ENCODE data around the gene C12orf42.

Gene C12orf42

GRCh38 chr12:103317220-103317619 is 178.5 kb downstream of the C12orf42 start:
- Histone ChIP-seq H3K9ac (ENCODE audit: low read depth in 1 of 2, low read length in 2 of 2) (no peak overlapping the region), H3K4me1 (ENCODE audit: control insufficient read depth in 2 of 2, insufficient read depth in 2 of 2, low read length in 2 of 2) (no peaks in the 10 kb centered on the region), H3K9me3 (ENCODE audit: control insufficient read depth in 2 of 2, low read length in 2 of 2) (no peaks in the 10 kb centered on the region), H3K27me3 (ENCODE audit: control insufficient read depth in 2 of 2, insufficient read depth in 2 of 2, low read length in 2 of 2) (no peaks in the 10 kb centered on the region), H3K4me3 (ENCODE audit: low read length in 2 of 2) (no peak overlapping the region), H3K36me3 (ENCODE audit: control insufficient read depth in 2 of 2, insufficient read depth in 2 of 2, low read length in 2 of 2) (no peaks in the 10 kb centered on the region), H3K27ac (ENCODE audit: low read depth in 2 of 2, low read length in 2 of 2) (no peak overlapping the region)

- Histone ChIP-seq H3K9ac (ENCODE audit: low read depth in 1 of 2, low read length in 2 of 2) (no peak overlapping the region), H3K36me3 (ENCODE audit: control insufficient read depth in 2 of 2, insufficient read depth in 2 of 2, low read length in 2 of 2) (no peaks in the 10 kb centered on the region), H3K9me3 (ENCODE audit: control insufficient read depth in 2 of 2, low read length in 2 of 2) (no peaks in the 10 kb centered on the region), H3K4me1 (ENCODE audit: control insufficient read depth in 2 of 2, insufficient read depth in 2 of 2, low read length in 2 of 2) (no peaks in the 10 kb centered on the region), H3K27ac (ENCODE audit: low read depth in 2 of 2, low read length in 2 of 2) (no peak overlapping the region), H3K27me3 (ENCODE audit: control insufficient read depth in 2 of 2, insufficient read depth in 2 of 2, low read length in 2 of 2) (no peaks in the 10 kb centered on the region), H3K4me3 (ENCODE audit: low read length in 2 of 2) (no peak overlapping the region)
Measured at GRCh38 chr12:103314786-103315185, 181.0 kb downstream of the C12orf42 start.

DNA sequence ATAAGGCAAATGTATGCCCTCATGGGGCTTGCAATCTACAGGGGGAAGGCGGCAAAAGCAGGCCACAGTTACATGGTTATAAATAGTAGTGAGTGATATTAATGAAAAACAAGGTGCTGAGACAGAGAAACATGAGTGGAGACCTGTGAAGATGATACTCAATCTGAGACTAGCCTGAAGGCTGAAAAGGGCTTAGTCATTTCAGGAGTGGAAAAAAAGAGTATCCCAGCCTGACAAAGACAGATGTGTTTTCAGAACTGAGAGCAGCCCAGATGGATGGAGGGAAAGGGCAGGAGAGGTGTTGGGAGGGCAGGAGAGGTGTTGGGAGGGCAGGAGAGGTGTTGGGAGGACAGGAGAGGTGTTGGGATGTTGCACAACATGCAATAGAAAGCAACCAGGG is 181.9 kb downstream of the C12orf42 start:
- Histone ChIP-seq H3K9ac (ENCODE audit: low read depth in 1 of 2, low read length in 2 of 2) (no peak overlapping the region), H3K4me1 (ENCODE audit: control insufficient read depth in 2 of 2, insufficient read depth in 2 of 2, low read length in 2 of 2) (no peaks in the 10 kb centered on the region), H3K36me3 (ENCODE audit: control insufficient read depth in 2 of 2, insufficient read depth in 2 of 2, low read length in 2 of 2) (no peaks in the 10 kb centered on the region), H3K27ac (ENCODE audit: low read depth in 2 of 2, low read length in 2 of 2) (no peak overlapping the region), H3K27me3 (ENCODE audit: control insufficient read depth in 2 of 2, insufficient read depth in 2 of 2, low read length in 2 of 2) (no peaks in the 10 kb centered on the region), H3K9me3 (ENCODE audit: control insufficient read depth in 2 of 2, low read length in 2 of 2) (no peaks in the 10 kb centered on the region), H3K4me3 (ENCODE audit: low read length in 2 of 2) (no peak overlapping the region)

- Histone ChIP-seq H3K27me3 (ENCODE audit: control insufficient read depth in 2 of 2, insufficient read depth in 2 of 2, low read length in 2 of 2) (no peaks in the 10 kb centered on the region), H3K36me3 (ENCODE audit: control insufficient read depth in 2 of 2, insufficient read depth in 2 of 2, low read length in 2 of 2) (no peaks in the 10 kb centered on the region), H3K4me3 (ENCODE audit: low read length in 2 of 2) (no peak overlapping the region), H3K9me3 (ENCODE audit: control insufficient read depth in 2 of 2, low read length in 2 of 2) (no peaks in the 10 kb centered on the region), H3K27ac (ENCODE audit: low read depth in 2 of 2, low read length in 2 of 2) (no peak overlapping the region), H3K4me1 (ENCODE audit: control insufficient read depth in 2 of 2, insufficient read depth in 2 of 2, low read length in 2 of 2) (no peaks in the 10 kb centered on the region), H3K9ac (ENCODE audit: low read depth in 1 of 2, low read length in 2 of 2) (no peak overlapping the region)
Measured at GRCh38 chr12:103312742-103313354, 182.9 kb downstream of the C12orf42 start.

GRCh38 chr12:103310546-103311270 is 185.1 kb downstream of the C12orf42 start:
- H3K4me3 ChIP-seq (ENCODE audit: low read length in 2 of 2), result no peak overlapping the region
- no peaks in the 10 kb centered on the region for H3K36me3 ChIP-seq (ENCODE audit: control insufficient read depth in 2 of 2, insufficient read depth in 2 of 2, low read length in 2 of 2)
- no peaks in the 10 kb centered on the region for H3K27me3 ChIP-seq (ENCODE audit: control insufficient read depth in 2 of 2, insufficient read depth in 2 of 2, low read length in 2 of 2)
- no peaks in the 10 kb centered on the region for H3K9me3 ChIP-seq (ENCODE audit: control insufficient read depth in 2 of 2, low read length in 2 of 2)
- H3K4me1 ChIP-seq (ENCODE audit: control insufficient read depth in 2 of 2, insufficient read depth in 2 of 2, low read length in 2 of 2), result no peaks in the 10 kb centered on the region
- H3K9ac ChIP-seq (ENCODE audit: low read depth in 1 of 2, low read length in 2 of 2), result no peak overlapping the region
- H3K27ac ChIP-seq (ENCODE audit: low read depth in 2 of 2, low read length in 2 of 2), result no peak overlapping the region

- no peaks in the 10 kb centered on the region for H3K4me1 ChIP-seq (ENCODE audit: control insufficient read depth in 2 of 2, insufficient read depth in 2 of 2, low read length in 2 of 2)
- no peak overlapping the region for H3K4me3 ChIP-seq (ENCODE audit: low read length in 2 of 2)
- H3K9me3 ChIP-seq (ENCODE audit: control insufficient read depth in 2 of 2, low read length in 2 of 2), result no peaks in the 10 kb centered on the region
- H3K9ac ChIP-seq (ENCODE audit: low read depth in 1 of 2, low read length in 2 of 2), result no peak overlapping the region
- no peaks in the 10 kb centered on the region for H3K36me3 ChIP-seq (ENCODE audit: control insufficient read depth in 2 of 2, insufficient read depth in 2 of 2, low read length in 2 of 2)
- no peak overlapping the region for H3K27ac ChIP-seq (ENCODE audit: low read depth in 2 of 2, low read length in 2 of 2)
- no peaks in the 10 kb centered on the region for H3K27me3 ChIP-seq (ENCODE audit: control insufficient read depth in 2 of 2, insufficient read depth in 2 of 2, low read length in 2 of 2)
Measured at GRCh38 chr12:103308396-103308795, 187.4 kb downstream of the C12orf42 start.

DNA sequence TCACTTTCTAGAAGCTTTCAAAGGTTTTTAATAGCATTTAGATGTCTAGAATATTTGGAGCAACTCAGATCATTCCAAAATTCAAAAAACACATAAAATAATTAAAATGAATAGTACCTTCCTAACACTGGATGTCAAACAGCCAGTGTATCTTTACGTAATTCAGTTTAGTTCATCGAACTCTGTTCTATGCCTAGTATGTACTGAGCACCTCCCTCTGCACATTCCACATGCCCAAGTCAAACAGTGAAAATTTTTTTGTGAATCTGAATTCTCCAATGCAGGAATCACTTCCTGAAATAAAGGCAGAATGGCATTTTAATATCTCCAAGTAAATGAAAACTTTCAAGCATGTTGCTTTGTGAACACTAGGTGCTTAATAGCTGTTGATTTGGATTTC is 192.3 kb downstream of the C12orf42 start:
- H3K9ac ChIP-seq (ENCODE audit: low read depth in 1 of 2, low read length in 2 of 2), result no peak overlapping the region
- H3K4me3 ChIP-seq (ENCODE audit: low read length in 2 of 2), result no peak overlapping the region
- no peaks in the 10 kb centered on the region for H3K4me1 ChIP-seq (ENCODE audit: control insufficient read depth in 2 of 2, insufficient read depth in 2 of 2, low read length in 2 of 2)
- no peaks in the 10 kb centered on the region for H3K27me3 ChIP-seq (ENCODE audit: control insufficient read depth in 2 of 2, insufficient read depth in 2 of 2, low read length in 2 of 2)
- no peaks in the 10 kb centered on the region for H3K9me3 ChIP-seq (ENCODE audit: control insufficient read depth in 2 of 2, low read length in 2 of 2)
- H3K27ac ChIP-seq (ENCODE audit: low read depth in 2 of 2, low read length in 2 of 2), result no peak overlapping the region
- no peaks in the 10 kb centered on the region for H3K36me3 ChIP-seq (ENCODE audit: control insufficient read depth in 2 of 2, insufficient read depth in 2 of 2, low read length in 2 of 2)

DNA sequence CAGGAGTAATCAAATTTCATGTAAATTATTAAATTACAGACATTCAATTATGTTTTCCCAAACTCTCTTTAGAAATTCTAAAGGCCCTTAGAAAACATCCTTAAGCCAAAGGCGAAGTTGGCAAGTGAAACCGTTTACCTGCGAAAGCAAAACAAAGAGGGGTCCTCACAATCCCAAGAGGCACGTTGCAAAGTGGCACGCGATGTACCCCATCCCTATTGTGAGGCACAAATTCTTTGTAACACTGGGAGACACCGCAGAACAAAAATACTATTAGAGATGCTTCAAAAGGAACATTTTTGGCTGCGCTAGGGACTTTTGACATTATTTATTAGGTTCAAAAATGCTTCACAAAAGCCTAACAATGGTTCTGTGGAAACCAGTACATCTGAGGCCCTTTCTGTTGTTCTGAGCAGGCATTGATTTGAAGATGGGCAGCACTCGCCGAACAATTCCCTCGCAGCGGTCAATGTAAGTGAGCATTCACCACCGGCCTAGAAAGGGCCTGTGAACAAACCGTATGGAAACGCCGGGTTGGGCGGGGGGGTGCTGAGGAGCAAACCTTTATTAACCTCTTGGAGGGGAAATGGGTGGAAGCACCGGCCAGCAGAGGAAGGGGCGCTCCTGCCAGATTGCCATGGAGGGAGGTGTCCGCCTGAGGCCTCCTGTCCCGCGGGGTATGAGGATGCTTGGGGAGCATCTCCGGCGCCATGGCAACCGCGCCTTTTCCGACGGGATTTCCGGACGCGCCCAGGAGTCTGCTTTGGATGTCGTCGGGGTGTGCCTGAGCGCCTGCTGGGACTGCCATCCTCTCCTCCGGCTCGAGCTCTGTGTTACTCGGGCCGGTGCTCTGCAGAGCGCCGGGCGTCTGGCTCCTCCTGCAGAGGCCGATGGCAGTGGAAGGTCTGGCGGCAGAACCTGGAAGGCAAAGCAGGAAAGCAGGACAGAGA is 193.9 kb downstream of the C12orf42 start:
- no peaks in the 10 kb centered on the region for H3K4me1 ChIP-seq (ENCODE audit: control insufficient read depth in 2 of 2, insufficient read depth in 2 of 2, low read length in 2 of 2)
- no peaks in the 10 kb centered on the region for H3K9me3 ChIP-seq (ENCODE audit: control insufficient read depth in 2 of 2, low read length in 2 of 2)
- H3K4me3 ChIP-seq (ENCODE audit: low read length in 2 of 2), result no peak overlapping the region
- no peaks in the 10 kb centered on the region for H3K27me3 ChIP-seq (ENCODE audit: control insufficient read depth in 2 of 2, insufficient read depth in 2 of 2, low read length in 2 of 2)
- H3K36me3 ChIP-seq (ENCODE audit: control insufficient read depth in 2 of 2, insufficient read depth in 2 of 2, low read length in 2 of 2), result no peaks in the 10 kb centered on the region
- H3K9ac ChIP-seq (ENCODE audit: low read depth in 1 of 2, low read length in 2 of 2), result no peak overlapping the region
- no peak overlapping the region for H3K27ac ChIP-seq (ENCODE audit: low read depth in 2 of 2, low read length in 2 of 2)

GRCh38 chr12:103288016-103288415 is 207.8 kb downstream of the C12orf42 start:
- H3K36me3 ChIP-seq (ENCODE audit: control insufficient read depth in 2 of 2, insufficient read depth in 2 of 2, low read length in 2 of 2), result no peaks in the 10 kb centered on the region
- no peaks in the 10 kb centered on the region for H3K9me3 ChIP-seq (ENCODE audit: control insufficient read depth in 2 of 2, low read length in 2 of 2)
- no peak overlapping the region for H3K9ac ChIP-seq (ENCODE audit: low read depth in 1 of 2, low read length in 2 of 2)
- no peaks in the 10 kb centered on the region for H3K27me3 ChIP-seq (ENCODE audit: control insufficient read depth in 2 of 2, insufficient read depth in 2 of 2, low read length in 2 of 2)
- H3K27ac ChIP-seq (ENCODE audit: low read depth in 2 of 2, low read length in 2 of 2), result no peak overlapping the region
- H3K4me3 ChIP-seq (ENCODE audit: low read length in 2 of 2), result no peak overlapping the region
- H3K4me1 ChIP-seq (ENCODE audit: control insufficient read depth in 2 of 2, insufficient read depth in 2 of 2, low read length in 2 of 2), result no peaks in the 10 kb centered on the region

- no peaks in the 10 kb centered on the region for H3K36me3 ChIP-seq (ENCODE audit: control insufficient read depth in 2 of 2, insufficient read depth in 2 of 2, low read length in 2 of 2)
- H3K9me3 ChIP-seq (ENCODE audit: control insufficient read depth in 2 of 2, low read length in 2 of 2), result no peaks in the 10 kb centered on the region
- H3K4me3 ChIP-seq (ENCODE audit: low read length in 2 of 2), result no peak overlapping the region
- no peak overlapping the region for H3K27ac ChIP-seq (ENCODE audit: low read depth in 2 of 2, low read length in 2 of 2)
- no peak overlapping the region for H3K9ac ChIP-seq (ENCODE audit: low read depth in 1 of 2, low read length in 2 of 2)
- no peaks in the 10 kb centered on the region for H3K4me1 ChIP-seq (ENCODE audit: control insufficient read depth in 2 of 2, insufficient read depth in 2 of 2, low read length in 2 of 2)
- no peaks in the 10 kb centered on the region for H3K27me3 ChIP-seq (ENCODE audit: control insufficient read depth in 2 of 2, insufficient read depth in 2 of 2, low read length in 2 of 2)
Measured at GRCh38 chr12:103282124-103282523, 213.6 kb downstream of the C12orf42 start.
